Nephron (organoid): ENCODE measurements around the gene TMPRSS9.

ENCODE experiments used
- H3K27ac Mint-ChIP-seq, 3 experiments: 2 replicates each; pipeline ENCODE4 v1.8.0; 2020; ENCODE audit warnings: mixed read lengths in 3 of 3, mild to moderate bottlenecking in 2 of 3, moderate library complexity in 1 of 3
- H3K27me3 Mint-ChIP-seq: 2 replicates; pipeline ENCODE4 v1.8.0; 2021; ENCODE audit warnings: low read depth, mild to moderate bottlenecking, moderate library complexity, mixed read lengths
- H3K36me3 Mint-ChIP-seq: 2 replicates; pipeline ENCODE4 v1.8.0; 2020; ENCODE audit warnings: low read depth, mixed read lengths
- H3K4me1 Mint-ChIP-seq: 2 replicates; pipeline ENCODE4 v1.8.0; 2020; ENCODE audit warnings: mixed read lengths
- H3K4me3 Mint-ChIP-seq, 3 experiments: 2 replicates each; pipeline ENCODE4 v1.8.0; 2020; ENCODE audit warnings: mild to moderate bottlenecking in 3 of 3, mixed read lengths in 3 of 3, moderate library complexity in 2 of 3
- H3K9me3 Mint-ChIP-seq: 2 replicates; pipeline ENCODE4 v1.8.0; 2020; ENCODE audit warnings: mixed read lengths
- CTCF ChIP-seq, 3 experiments: fragments of 200-600 bp; sonication (generic); IDR thresholded peaks; one replicate each; pipeline ENCODE4 v1.5.0; 2021; ENCODE audit warnings: antibody characterized with exemption in 3 of 3; ENCODE audit not compliant: unreplicated experiment in 3 of 3

TMPRSS9 gene

DNA sequence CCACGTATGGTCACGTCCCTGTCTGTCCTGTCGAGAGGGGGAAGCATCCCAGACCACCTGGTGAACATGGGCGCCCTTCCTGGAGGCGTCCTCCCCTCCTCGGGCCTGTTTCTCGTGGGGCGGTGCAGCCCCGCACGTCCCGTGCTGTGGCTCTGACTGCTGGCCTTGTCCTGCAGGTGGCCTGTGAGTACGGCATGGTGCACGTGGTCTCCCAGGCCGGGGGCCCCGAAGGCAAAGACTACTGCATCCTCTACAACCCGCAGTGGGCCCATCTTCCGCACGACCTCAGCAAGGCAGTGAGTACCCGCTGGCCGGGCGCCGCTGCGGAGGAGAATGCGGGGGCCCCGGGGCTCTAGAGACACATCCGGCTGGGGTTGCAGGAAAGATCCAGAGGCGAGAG lies 25.6 kb upstream of the TMPRSS9 start:
- Mint-ChIP-seq H3K36me3 (no peaks in the 10 kb centered on the region), H3K27ac (no peak overlapping the region), H3K4me3 (no peak overlapping the region), H3K27me3 (no peaks in the 10 kb centered on the region), H3K4me1 (peaks cover 57% of the 10 kb centered on the region), H3K9me3 (no peaks in the 10 kb centered on the region)
- no peak for TF ChIP-seq CTCF (IDR thresholded peaks at IDR 0.05; ENCODE audit: unreplicated experiment in 3 of 3)

- no peak for TF ChIP-seq CTCF (IDR thresholded peaks at IDR 0.05; ENCODE audit: unreplicated experiment in 3 of 3)
These were observed 24.8 kb upstream of the TMPRSS9 start for GRCh38 chr19:2334986-2335846.

GRCh38 chr19:2335848-2336247 lies 24.2 kb upstream of the TMPRSS9 start:
- H3K36me3 Mint-ChIP-seq: no peaks in the 10 kb centered on the region
- peaks cover 42% of the 10 kb centered on the region for H3K4me1 Mint-ChIP-seq
- H3K9me3 Mint-ChIP-seq: no peaks in the 10 kb centered on the region
- H3K4me3 Mint-ChIP-seq: no peak overlapping the region
- no peak for TF ChIP-seq CTCF (IDR thresholded peaks at IDR 0.05; ENCODE audit: unreplicated experiment in 3 of 3)
- peak overlapping the region; percentile 10 to 49 (median 17) for H3K27ac Mint-ChIP-seq
- no peaks in the 10 kb centered on the region for H3K27me3 Mint-ChIP-seq

More at GRCh38 chr19:2334986-2335846, 24.8 kb upstream of the TMPRSS9 start:
- Mint-ChIP-seq H3K27me3 (no peaks in the 10 kb centered on the region), H3K4me3 (no peak overlapping the region), H3K9me3 (no peaks in the 10 kb centered on the region), H3K36me3 (no peaks in the 10 kb centered on the region), H3K4me1 (peaks cover 49% of the 10 kb centered on the region), H3K27ac (peak overlapping the region in 2 of 3 experiments; percentile 10 to 49)

DNA sequence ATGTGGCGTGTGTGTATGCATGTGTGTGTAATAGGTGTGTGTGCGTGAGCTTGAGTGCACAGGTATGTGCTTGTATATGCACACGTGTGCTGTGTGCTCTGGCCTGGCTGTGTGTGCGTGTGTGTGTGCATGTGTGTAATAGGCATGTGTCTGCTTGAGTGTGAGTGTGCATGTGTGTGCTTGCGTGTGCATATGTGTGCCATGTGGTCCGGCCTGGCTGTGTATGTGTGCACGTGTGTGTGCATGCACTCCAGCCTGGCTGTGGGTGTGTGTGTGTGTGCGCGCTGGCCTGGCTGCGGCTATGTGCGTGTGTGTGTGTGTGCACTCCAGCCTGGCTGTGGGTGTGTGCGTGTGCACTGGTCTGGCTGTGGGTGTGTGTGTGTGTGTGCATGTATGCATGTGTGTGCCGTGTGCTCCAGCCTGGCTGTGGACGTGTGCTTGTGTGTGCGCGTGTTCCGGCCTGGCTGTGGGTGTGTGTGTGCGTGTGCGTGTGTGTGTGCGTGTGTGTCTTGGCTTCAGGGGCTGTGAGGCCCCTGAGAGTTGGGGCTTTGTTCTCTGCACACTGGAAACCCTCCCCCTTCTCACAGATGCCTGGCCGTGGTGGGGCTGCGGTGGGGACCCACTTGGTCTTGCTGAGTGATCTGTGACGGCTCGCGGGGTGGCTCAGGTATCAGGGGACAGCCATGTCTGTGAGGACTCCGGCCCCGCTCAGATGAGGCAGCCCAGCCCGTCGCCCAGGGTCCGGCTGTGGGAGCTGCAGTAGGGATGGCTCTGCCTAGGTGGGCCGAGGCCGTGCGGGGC lies 23.3 kb upstream of the TMPRSS9 start:
- no peak for TF ChIP-seq CTCF (IDR thresholded peaks at IDR 0.05; ENCODE audit: unreplicated experiment in 3 of 3)
- Mint-ChIP-seq H3K36me3 (no peaks in the 10 kb centered on the region), H3K4me3 (peak overlapping the region in 2 of 3 experiments; percentile 5 to 26), H3K4me1 (peaks cover 34% of the 10 kb centered on the region), H3K27ac (peak overlapping the region; percentile 17 to 92 (median 49)), H3K27me3 (no peaks in the 10 kb centered on the region), H3K9me3 (no peaks in the 10 kb centered on the region)

- H3K27me3 Mint-ChIP-seq: no peaks in the 10 kb centered on the region
- peaks cover 32% of the 10 kb centered on the region for H3K4me1 Mint-ChIP-seq
- no peaks in the 10 kb centered on the region for H3K36me3 Mint-ChIP-seq
- TF ChIP-seq CTCF (IDR thresholded peaks at IDR 0.05; ENCODE audit: unreplicated experiment in 3 of 3): peak; percentile 57 to 64 (median 63)
- peak overlapping the region; percentile 23 to 28 (median 26) for H3K4me3 Mint-ChIP-seq
- peak overlapping the region; percentile 17 to 92 (median 49) for H3K27ac Mint-ChIP-seq
- H3K9me3 Mint-ChIP-seq: no peaks in the 10 kb centered on the region
These were observed 22.7 kb upstream of the TMPRSS9 start for GRCh38 chr19:2337329-2337707.
